ENCODE results near the gene RGS5. TPM values are rescaled to one million over a fixed set of nuclear protein-coding genes. Genes with fewer than 3 reads are reported as not detected.

The RGS5 gene
- total RNA-seq, 3 donors from 2014 or later, result 31.9 to 69.3 (median 42.6) TPM

- peak; percentile 21 to 53 for DNase-seq (ENCODE audit: low spot score in 2 of 2)
- TF ChIP-seq POLR2AphosphoS5 (IDR thresholded peaks at IDR 0.05), result no peak
- TF ChIP-seq, protein P1, sequence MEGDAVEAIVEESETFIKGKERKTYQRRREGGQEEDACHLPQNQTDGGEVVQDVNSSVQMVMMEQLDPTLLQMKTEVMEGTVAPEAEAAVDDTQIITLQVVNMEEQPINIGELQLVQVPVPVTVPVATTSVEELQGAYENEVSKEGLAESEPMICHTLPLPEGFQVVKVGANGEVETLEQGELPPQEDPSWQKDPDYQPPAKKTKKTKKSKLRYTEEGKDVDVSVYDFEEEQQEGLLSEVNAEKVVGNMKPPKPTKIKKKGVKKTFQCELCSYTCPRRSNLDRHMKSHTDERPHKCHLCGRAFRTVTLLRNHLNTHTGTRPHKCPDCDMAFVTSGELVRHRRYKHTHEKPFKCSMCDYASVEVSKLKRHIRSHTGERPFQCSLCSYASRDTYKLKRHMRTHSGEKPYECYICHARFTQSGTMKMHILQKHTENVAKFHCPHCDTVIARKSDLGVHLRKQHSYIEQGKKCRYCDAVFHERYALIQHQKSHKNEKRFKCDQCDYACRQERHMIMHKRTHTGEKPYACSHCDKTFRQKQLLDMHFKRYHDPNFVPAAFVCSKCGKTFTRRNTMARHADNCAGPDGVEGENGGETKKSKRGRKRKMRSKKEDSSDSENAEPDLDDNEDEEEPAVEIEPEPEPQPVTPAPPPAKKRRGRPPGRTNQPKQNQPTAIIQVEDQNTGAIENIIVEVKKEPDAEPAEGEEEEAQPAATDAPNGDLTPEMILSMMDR (IDR thresholded peaks at IDR 0.05), result peak; percentile 53 to 73 (median 68)
- Histone ChIP-seq H3K9me3 (no peaks in the 10 kb centered on the region), H3K36me3 (no peaks in the 10 kb centered on the region), H3K27ac (peak overlapping the region in 1 of 2 donors; percentile 36), H3K4me1 (no peaks in the 10 kb centered on the region), H3K27me3 (no peaks in the 10 kb centered on the region), H3K4me3 (peak overlapping the region in 2 of 3 donors; percentile 3 to 29)
- intact Hi-C loops (cut with DNase I; ENCODE audit: low total_unique reads), result no loop called here
Observed at GRCh38 chr1:163174524-163175437, 27.9 kb downstream of the RGS5 start.

GRCh38 chr1:163173121-163173520, 29.6 kb downstream of the RGS5 start:
- no peaks in the 10 kb centered on the region for H3K4me1 ChIP-seq
- no peak overlapping the region for H3K27ac ChIP-seq
- no peak for DNase-seq (ENCODE audit: low spot score in 2 of 2)
- TF ChIP-seq, protein P1 (IDR thresholded peaks at IDR 0.05), result no peak
- no peak for TF ChIP-seq POLR2AphosphoS5 (IDR thresholded peaks at IDR 0.05)
- no peak for TF ChIP-seq POLR2A (IDR thresholded peaks at IDR 0.05)
- no peaks in the 10 kb centered on the region for H3K9me3 ChIP-seq
- no peak overlapping the region for H3K4me3 ChIP-seq
- no peaks in the 10 kb centered on the region for H3K36me3 ChIP-seq
- intact Hi-C loops (cut with DNase I; ENCODE audit: low total_unique reads), result no loop called here
- no peaks in the 10 kb centered on the region for H3K27me3 ChIP-seq

DNA sequence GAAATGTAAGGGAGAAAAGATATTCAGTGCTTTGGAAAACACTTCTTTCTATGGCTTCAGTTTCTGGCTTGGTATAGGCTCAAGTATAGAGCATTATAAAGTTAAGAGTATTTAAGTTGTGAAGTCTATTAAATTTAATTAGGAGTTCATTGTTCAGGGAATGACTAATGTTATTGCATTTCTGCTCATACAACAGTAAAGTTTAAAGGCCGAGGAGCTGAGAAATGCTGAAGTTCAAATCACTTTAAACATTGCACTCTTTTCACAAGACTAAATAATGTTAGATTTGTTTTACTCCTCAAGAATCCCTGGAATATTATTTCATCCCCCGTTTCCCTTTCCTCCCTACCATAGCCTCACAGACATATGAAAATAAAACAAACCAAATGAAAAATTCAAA, 30.1 kb downstream of the RGS5 start:
- DNase-seq (ENCODE audit: low spot score in 2 of 2), result no peak
- H3K4me1 ChIP-seq, result no peaks in the 10 kb centered on the region
- no peak overlapping the region for H3K27ac ChIP-seq
- no peaks in the 10 kb centered on the region for H3K36me3 ChIP-seq
- intact Hi-C loops (cut with DNase I; ENCODE audit: low total_unique reads), result no loop called here
- no peaks in the 10 kb centered on the region for H3K9me3 ChIP-seq
- no peaks in the 10 kb centered on the region for H3K27me3 ChIP-seq
- no peak for TF ChIP-seq POLR2AphosphoS5 (IDR thresholded peaks at IDR 0.05)
- TF ChIP-seq POLR2A (IDR thresholded peaks at IDR 0.05), result no peak
- TF ChIP-seq, protein P1 (IDR thresholded peaks at IDR 0.05), result no peak
- no peak overlapping the region for H3K4me3 ChIP-seq

DNA sequence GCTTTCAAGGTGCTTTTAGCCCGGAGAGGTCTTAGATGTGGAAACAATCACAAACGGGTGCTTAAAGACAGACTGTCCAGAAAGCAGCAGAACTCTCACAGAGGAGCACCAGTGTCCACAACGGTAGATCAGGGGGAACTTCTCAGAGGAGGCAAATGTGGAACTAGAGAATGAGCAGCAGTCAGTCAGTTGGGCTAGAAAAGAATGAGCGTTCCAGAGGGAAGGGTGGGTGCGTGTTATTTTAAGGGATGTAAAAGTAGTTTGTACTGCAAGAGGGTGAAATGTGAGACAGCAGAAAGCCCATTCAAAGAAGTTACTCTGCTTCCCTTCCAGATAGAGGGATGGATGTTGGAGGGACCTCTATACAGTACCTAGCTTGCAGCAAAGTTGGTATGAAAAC, 30.9 kb downstream of the RGS5 start:
- Histone ChIP-seq H3K9me3 (no peaks in the 10 kb centered on the region), H3K36me3 (no peaks in the 10 kb centered on the region), H3K4me1 (no peaks in the 10 kb centered on the region), H3K27ac (no peak overlapping the region), H3K4me3 (no peak overlapping the region), H3K27me3 (no peaks in the 10 kb centered on the region)
- TF ChIP-seq POLR2AphosphoS5 (IDR thresholded peaks at IDR 0.05) (no peak), POLR2A (IDR thresholded peaks at IDR 0.05) (no peak)
- TF ChIP-seq, protein P1 (IDR thresholded peaks at IDR 0.05), result no peak
- no peak for DNase-seq (ENCODE audit: low spot score in 2 of 2)
- intact Hi-C loops (cut with DNase I; ENCODE audit: low total_unique reads), result no loop called here

DNA sequence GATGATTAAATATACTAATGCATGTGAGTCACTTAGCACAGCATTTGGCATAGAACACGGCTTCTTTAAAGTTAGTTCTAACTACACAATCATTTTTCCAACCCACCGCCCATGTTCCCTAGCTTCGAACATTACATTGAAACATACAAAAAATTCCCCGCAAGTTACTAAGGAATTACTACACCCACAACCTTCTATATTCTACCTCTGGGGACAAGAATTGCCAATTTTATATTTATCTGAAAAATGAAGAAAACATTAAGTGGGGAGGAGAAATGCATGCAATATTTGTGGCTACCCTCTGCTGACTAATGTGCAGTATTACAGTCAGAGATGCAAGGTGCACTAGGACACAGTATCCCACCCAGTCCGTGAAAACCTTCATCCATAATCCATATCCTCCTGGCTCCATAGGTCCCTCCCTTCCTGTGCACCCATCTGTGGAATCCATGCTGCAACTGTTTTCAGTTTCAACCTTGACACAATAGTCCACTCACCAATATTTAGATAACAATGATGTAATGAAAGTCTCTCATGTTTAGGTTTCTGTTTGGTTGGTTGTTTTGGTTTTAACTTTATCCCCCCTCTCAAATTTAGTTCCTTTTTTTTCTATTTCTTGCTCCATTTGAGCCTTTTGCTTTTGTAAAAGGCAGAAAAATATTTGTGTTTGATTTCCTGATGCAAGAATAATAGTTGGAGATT, 31.6 kb downstream of the RGS5 start:
- H3K36me3 ChIP-seq, result no peaks in the 10 kb centered on the region
- intact Hi-C loops (cut with DNase I; ENCODE audit: low total_unique reads), result no loop called here
- H3K27me3 ChIP-seq, result no peaks in the 10 kb centered on the region
- H3K9me3 ChIP-seq, result no peaks in the 10 kb centered on the region
- no peaks in the 10 kb centered on the region for H3K4me1 ChIP-seq
- DNase-seq (ENCODE audit: low spot score in 2 of 2), result no peak
- TF ChIP-seq, protein P1 (IDR thresholded peaks at IDR 0.05), result no peak
- TF ChIP-seq POLR2A (IDR thresholded peaks at IDR 0.05) (no peak), POLR2AphosphoS5 (IDR thresholded peaks at IDR 0.05) (no peak)
- H3K27ac ChIP-seq, result no peak overlapping the region
- no peak overlapping the region for H3K4me3 ChIP-seq

Data from breast epithelium (tissue), 4 donors.